ENCODE data around the gene CSPG4.
"Not testable (repeated sequence)": the region's sequence is repeated elsewhere in the genome, so short reads cannot be mapped to it uniquely, and the experiment has no call there.

Gene CSPG4

DNA sequence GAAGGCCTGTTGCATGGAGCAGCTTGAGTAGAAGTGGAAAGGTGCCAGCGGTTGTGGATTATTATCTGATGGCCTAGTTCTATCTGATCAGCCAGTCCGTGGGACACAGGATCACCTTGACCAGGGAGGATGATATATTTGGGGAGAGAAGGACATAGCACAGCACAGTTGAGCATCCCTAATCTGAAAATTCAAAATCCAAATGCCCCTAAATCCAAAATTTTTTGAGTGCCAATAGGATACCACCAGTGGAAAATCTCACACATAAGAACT, 6.0 kb downstream of the CSPG4 start:
- H3K27ac ChIP-seq (replicated peaks): no peak overlapping the region
- no peak for DNase-seq (ENCODE audit: low read depth in 1 of 2, low spot score in 1 of 2)
- TF ChIP-seq GABPA (IDR thresholded peaks at IDR 0.05; ENCODE audit: low read depth) (no peak), POLR2AphosphoS5 (IDR thresholded peaks at IDR 0.05; ENCODE audit: low read depth) (no peak), SPI1 (IDR thresholded peaks at IDR 0.05; ENCODE audit: borderline replicate concordance, low read depth) (no peak), REST (IDR thresholded peaks at IDR 0.05; ENCODE audit: insufficient replicate concordance, low read depth) (no peak), CTCF (IDR thresholded peaks at IDR 0.05; ENCODE audit: insufficient read depth, low read length) (no peak)
- H3K27me3 ChIP-seq (ENCODE audit: insufficient read depth, poor library complexity, severe bottlenecking): no peaks in the 10 kb centered on the region
- H3K4me3 ChIP-seq (replicated peaks; ENCODE audit: insufficient read depth, low read length): no peak overlapping the region

DNA sequence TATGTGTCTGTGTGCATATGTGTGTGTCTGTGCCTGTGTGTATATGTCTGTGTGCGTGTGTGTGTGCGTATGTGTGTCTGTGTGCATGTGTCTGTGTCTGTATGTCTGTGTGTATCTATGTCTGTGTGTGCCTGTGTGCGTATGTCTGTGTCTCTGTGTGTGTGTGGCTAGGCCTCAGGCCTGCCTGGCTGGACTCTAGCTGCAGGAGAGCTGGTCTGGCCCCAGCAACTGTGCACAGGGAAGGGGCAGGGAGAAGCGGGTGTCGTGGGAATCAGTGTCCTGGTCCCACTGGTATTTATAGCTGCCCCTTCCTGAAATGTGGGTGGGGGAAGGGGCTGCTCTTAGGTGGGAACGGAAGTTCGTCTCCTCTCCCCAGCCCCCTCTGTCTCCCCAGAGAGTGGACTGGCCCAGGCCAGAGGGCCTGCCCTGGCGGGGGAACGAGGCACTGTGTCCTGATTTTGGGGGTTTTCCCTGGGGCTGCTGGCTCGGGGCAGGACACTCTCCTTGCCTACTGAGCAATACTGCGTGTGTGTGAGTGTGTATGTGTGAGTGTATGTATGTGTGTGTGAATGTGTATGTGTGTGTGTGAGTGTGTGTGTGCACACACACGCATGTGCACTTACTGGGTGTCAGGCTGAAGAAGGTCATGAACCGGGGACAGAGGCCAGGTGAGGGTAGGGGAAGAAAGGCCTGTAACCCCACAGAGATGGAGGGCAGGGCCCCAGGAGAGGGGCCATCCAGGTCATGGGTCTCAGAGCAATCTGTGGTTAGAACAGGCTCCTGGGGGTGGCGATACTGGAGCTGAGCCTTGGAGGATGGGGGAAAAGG, 6.6 kb downstream of the CSPG4 start:
- TF ChIP-seq SPI1 (IDR thresholded peaks at IDR 0.05; ENCODE audit: borderline replicate concordance, low read depth) (no peak), CTCF (IDR thresholded peaks at IDR 0.05; ENCODE audit: insufficient read depth, low read length) (no peak), GABPA (IDR thresholded peaks at IDR 0.05; ENCODE audit: low read depth) (no peak)
- no peak overlapping the region for H3K4me3 ChIP-seq (replicated peaks; ENCODE audit: insufficient read depth, low read length)
- no peak overlapping the region for H3K27ac ChIP-seq (replicated peaks)
- H3K27me3 ChIP-seq (ENCODE audit: insufficient read depth, poor library complexity, severe bottlenecking): no peaks in the 10 kb centered on the region
- DNase-seq (ENCODE audit: low read depth in 1 of 2, low spot score in 1 of 2): no peak

- H3K27ac ChIP-seq (replicated peaks); DNase-seq (ENCODE audit: low read depth in 1 of 2, low spot score in 1 of 2); H3K4me3 ChIP-seq (replicated peaks; ENCODE audit: insufficient read depth, low read length); H3K27me3 ChIP-seq (ENCODE audit: insufficient read depth, poor library complexity, severe bottlenecking): not testable (repeated sequence)
Observed at GRCh38 chr15:75705375-75705774, 7.3 kb downstream of the CSPG4 start.

- TF ChIP-seq POLR2AphosphoS5 (IDR thresholded peaks at IDR 0.05; ENCODE audit: low read depth) (no peak), CTCF (IDR thresholded peaks at IDR 0.05; ENCODE audit: insufficient read depth, low read length) (no peak), GABPA (IDR thresholded peaks at IDR 0.05; ENCODE audit: low read depth) (no peak), REST (IDR thresholded peaks at IDR 0.05; ENCODE audit: insufficient replicate concordance, low read depth) (no peak), SPI1 (IDR thresholded peaks at IDR 0.05; ENCODE audit: borderline replicate concordance, low read depth) (no peak)
- Histone ChIP-seq H3K4me3 (replicated peaks; ENCODE audit: insufficient read depth, low read length) (no peak overlapping the region), H3K27ac (replicated peaks) (no peak overlapping the region), H3K27me3 (ENCODE audit: insufficient read depth, poor library complexity, severe bottlenecking) (no peaks in the 10 kb centered on the region)
- DNase-seq (ENCODE audit: low read depth in 1 of 2, low spot score in 1 of 2): no peak
Observed at GRCh38 chr15:75704618-75705017, 8.0 kb downstream of the CSPG4 start.
